Parathyroid adenoma (tissue), 2 donors: Measurements from ENCODE around the gene PTMA.
"Not testable (repeated sequence)": the region's sequence is repeated elsewhere in the genome, so short reads cannot be mapped to it uniquely, and the experiment has no call there.

Experiments used
- H2AFZ ChIP-seq: fragments of 300-600 bp; sonication (generic); one replicate; pipeline ENCODE4 v1.7.0; 2017; ENCODE audit warnings: antibody characterized with exemption, mild to moderate bottlenecking
- H3K27ac ChIP-seq: fragments of 300-600 bp; sonication (generic); one replicate; pipeline ENCODE4 v1.7.0; 2017
- H3K27me3 ChIP-seq: fragments of 300-600 bp; sonication (generic); one replicate; pipeline ENCODE4 v1.7.0; 2017; ENCODE audit warnings: low read length; ENCODE audit not compliant: control insufficient read depth, insufficient read depth
- H3K36me3 ChIP-seq: fragments of 300-600 bp; sonication (generic); one replicate; pipeline ENCODE4 v1.7.0; 2017; ENCODE audit warnings: low read length; ENCODE audit not compliant: control insufficient read depth, insufficient read depth
- H3K4me1 ChIP-seq: fragments of 300-600 bp; sonication (generic); one replicate; pipeline ENCODE4 v1.7.0; 2017; ENCODE audit warnings: control low read depth
- H3K4me2 ChIP-seq: fragments of 300-600 bp; sonication (generic); one replicate; pipeline ENCODE4 v1.7.0; 2017; ENCODE audit warnings: low read length
- H3K4me3 ChIP-seq: fragments of 300-600 bp; sonication (generic); one replicate; pipeline ENCODE4 v1.7.0; 2017; ENCODE audit warnings: low read depth, low read length
- H3K79me2 ChIP-seq: fragments of 300-600 bp; sonication (generic); one replicate; pipeline ENCODE4 v1.7.0; 2017; ENCODE audit warnings: control low read depth
- H3K9ac ChIP-seq: fragments of 300-600 bp; sonication (generic); one replicate; pipeline ENCODE4 v1.7.0; 2017; ENCODE audit warnings: mild to moderate bottlenecking
- H3K9me3 ChIP-seq: fragments of 300-600 bp; sonication (generic); one replicate; pipeline ENCODE4 v1.7.0; 2017; ENCODE audit warnings: low read length; ENCODE audit not compliant: control insufficient read depth
- CTCF ChIP-seq: fragments of 300-600 bp; sonication (generic); IDR thresholded peaks from one replicate; pipeline ENCODE4 v1.7.0; 2017; ENCODE audit warnings: antibody characterized with exemption, mild to moderate bottlenecking
- donor health status: primary hyperparathyroidism.

PTMA gene

GRCh38 chr2:231707927-231708772 lies at the start of gene PTMA:
TSS of gene PTMA (plus strand) at chr2:231708525. CDS start at chr2:231708707, 182 bp downstream.
- H3K27ac ChIP-seq: peak within 1 kb of the TSS; percentile 100
- TF ChIP-seq CTCF: no peak
- no peaks in the 10 kb centered on the region for H3K36me3 ChIP-seq
- peaks cover 8% of the 10 kb centered on the region for H3K4me1 ChIP-seq
- no peaks in the 10 kb centered on the region for H3K27me3 ChIP-seq
- H3K4me2 ChIP-seq: peak within 1 kb of the TSS; percentile 96
- no peaks in the 10 kb centered on the region for H3K9me3 ChIP-seq
- H3K4me3 ChIP-seq: peak within 1 kb of the TSS; percentile 98
- peaks cover 17% of the 10 kb centered on the region for H3K79me2 ChIP-seq
- peak within 1 kb of the TSS; percentile 96 for H2AFZ ChIP-seq
- peak within 1 kb of the TSS; percentile 100 for H3K9ac ChIP-seq

- not testable (repeated sequence) for H2AFZ ChIP-seq, H3K27ac ChIP-seq, H3K4me3 ChIP-seq, H3K79me2 ChIP-seq, H3K36me3 ChIP-seq, H3K9ac ChIP-seq, H3K27me3 ChIP-seq, H3K9me3 ChIP-seq, H3K4me1 ChIP-seq, H3K4me2 ChIP-seq
These were observed 48.3 kb upstream of the PTMA start for GRCh38 chr2:231660073-231660472.

GRCh38 chr2:231660860-231661259 lies 47.5 kb upstream of the PTMA start:
- TF ChIP-seq CTCF: no peak
- no peak overlapping the region for H3K9ac ChIP-seq
- no peaks in the 10 kb centered on the region for H3K79me2 ChIP-seq
- H2AFZ ChIP-seq: no peak overlapping the region
- no peak overlapping the region for H3K27ac ChIP-seq
- no peak overlapping the region for H3K4me2 ChIP-seq
- no peaks in the 10 kb centered on the region for H3K9me3 ChIP-seq
- no peaks in the 10 kb centered on the region for H3K27me3 ChIP-seq
- H3K4me3 ChIP-seq: no peak overlapping the region
- H3K36me3 ChIP-seq: no peaks in the 10 kb centered on the region
- peaks cover 4% of the 10 kb centered on the region for H3K4me1 ChIP-seq

- Histone ChIP-seq H3K27ac (peak overlapping the region; percentile 78), H3K4me1 (peaks cover 4% of the 10 kb centered on the region), H3K79me2 (no peaks in the 10 kb centered on the region), H3K36me3 (no peaks in the 10 kb centered on the region), H3K4me3 (peak overlapping the region; percentile 39), H3K9me3 (no peaks in the 10 kb centered on the region), H3K9ac (no peak overlapping the region), H3K27me3 (no peaks in the 10 kb centered on the region), H3K4me2 (peak overlapping the region; percentile 55), H2AFZ (peak overlapping the region; percentile 94)
- TF ChIP-seq CTCF: no peak
These were observed 46.8 kb upstream of the PTMA start for GRCh38 chr2:231661422-231662027.

GRCh38 chr2:231662028-231662810 lies 46.1 kb upstream of the PTMA start:
- Histone ChIP-seq H3K9me3 (no peaks in the 10 kb centered on the region), H2AFZ (peak overlapping the region; percentile 94), H3K79me2 (no peaks in the 10 kb centered on the region), H3K4me3 (peak overlapping the region; percentile 41), H3K27me3 (no peaks in the 10 kb centered on the region), H3K4me2 (peak overlapping the region; percentile 67), H3K4me1 (peaks cover 10% of the 10 kb centered on the region), H3K9ac (no peak overlapping the region), H3K36me3 (no peaks in the 10 kb centered on the region), H3K27ac (peak overlapping the region; percentile 78)
- TF ChIP-seq CTCF: no peak
